ENCODE results near the gene PROP1. TPM values are rescaled to one million over a fixed set of nuclear protein-coding genes. Genes with fewer than 3 reads are reported as not detected.
"Not testable (repeated sequence)": the region's sequence is repeated elsewhere in the genome, so short reads cannot be mapped to it uniquely, and the experiment has no call there.

Gene PROP1
- total RNA-seq, 1 donor from 2014 or later = not detected

DNA sequence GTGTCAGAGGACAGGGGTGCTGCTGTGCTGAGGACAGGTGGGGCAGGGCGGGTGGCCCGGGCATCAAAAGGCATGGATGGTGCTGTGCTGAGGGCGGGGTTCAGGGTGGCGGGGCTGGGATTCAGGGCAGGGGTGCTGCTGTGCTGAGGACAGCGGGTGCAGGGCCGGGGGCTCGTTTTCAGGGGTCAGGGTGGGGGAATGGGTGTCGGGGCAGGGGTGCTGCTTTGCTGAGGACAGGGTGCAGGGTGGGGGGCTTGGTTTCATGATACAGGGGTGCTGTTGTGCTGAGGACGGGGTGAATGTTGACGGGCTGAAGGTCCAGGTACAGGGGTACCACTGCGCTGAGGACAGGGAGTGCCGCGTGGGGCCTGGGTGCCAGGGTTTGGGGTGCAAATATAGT is 50.9 kb downstream of the PROP1 start:
- DNase-seq = not testable (repeated sequence)

DNA sequence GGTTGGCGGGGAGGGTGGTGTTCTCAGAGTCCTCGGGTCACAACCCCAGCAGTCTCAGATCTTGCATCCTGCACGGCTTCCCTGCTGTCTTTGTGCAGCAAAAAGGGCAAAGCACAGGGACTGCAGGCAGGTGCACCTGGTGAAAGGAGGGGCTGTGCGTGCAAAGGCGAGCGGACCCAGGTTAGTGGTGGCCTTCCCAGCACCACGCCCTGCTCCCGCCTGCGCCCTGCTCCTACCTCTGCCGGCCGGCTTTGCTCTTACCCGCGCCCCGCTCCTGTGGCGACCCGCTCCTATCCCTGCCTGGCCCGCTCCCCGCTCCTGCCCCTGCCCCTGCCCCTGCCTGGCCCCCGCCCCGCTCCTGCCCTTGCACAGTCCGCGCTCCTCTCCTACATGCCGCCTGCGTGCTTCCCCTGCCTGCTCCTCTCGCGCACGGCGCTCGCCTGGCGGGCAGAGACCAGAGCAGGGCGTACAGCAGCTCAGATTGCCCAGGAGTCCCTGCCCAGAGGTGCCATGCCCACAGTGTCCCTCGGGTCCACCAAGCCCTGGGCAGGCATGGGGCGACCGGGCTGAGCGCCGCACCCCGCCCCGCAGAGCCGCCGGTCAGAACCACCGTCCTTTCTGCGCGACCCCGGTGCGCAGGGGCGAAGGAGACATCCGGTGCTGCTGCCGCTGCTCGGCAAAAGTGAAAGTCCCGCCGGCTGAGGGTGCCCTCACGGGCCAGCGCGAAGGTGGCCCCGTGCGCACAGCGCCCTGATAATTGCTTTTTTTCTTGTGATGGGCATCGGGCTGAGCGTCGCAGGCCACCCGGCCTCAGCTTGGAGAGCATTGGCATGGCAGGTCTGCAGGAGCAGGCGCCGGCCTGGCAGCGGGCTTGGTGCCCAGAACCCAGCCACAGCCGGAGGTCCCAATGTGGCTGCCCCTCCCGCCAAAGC is 52.0 kb downstream of the PROP1 start:
- not testable (repeated sequence) for DNase-seq

DNA sequence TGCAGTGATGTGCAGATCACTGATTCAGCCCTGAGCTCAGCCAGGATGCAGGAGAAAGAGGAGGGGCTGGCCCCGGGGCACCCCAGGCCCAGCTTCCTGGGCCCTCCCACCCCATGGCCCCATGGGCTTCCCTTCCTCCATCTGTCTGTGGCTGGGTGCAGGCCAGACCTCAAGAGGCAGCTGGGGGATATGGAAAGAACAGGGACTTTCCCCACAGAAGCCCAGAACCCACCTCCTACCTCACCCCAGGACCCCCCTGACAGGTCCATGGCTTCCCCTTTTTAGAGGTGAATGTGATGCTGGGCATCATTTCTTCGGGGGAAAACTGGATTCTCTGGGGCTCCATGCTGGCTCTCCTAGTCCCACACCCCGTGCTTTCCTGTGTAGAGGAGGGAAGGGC is 53.1 kb downstream of the PROP1 start:
- DNase-seq = not testable (repeated sequence)

Other genes with a start within 250 kb of the PROP1 start
- gene FAM153A, start 213.3 kb downstream of the PROP1 start, total RNA-seq = 1.0 TPM
- gene N4BP3, start 117.3 kb upstream of the PROP1 start, total RNA-seq = 22.1 TPM
- 38.6 TPM for gene RMND5B, start 134.8 kb upstream of the PROP1 start, total RNA-seq
- 139 TPM for gene NHP2, start 157.6 kb upstream of the PROP1 start, total RNA-seq
- gene GMCL2, start 191.1 kb upstream of the PROP1 start, total RNA-seq = not detected
- 57.2 TPM for gene HNRNPAB, start 208.3 kb upstream of the PROP1 start, total RNA-seq
- 39.8 TPM for gene PHYKPL, start 236.6 kb upstream of the PROP1 start, total RNA-seq

All from tongue (tissue), 2 donors.